ENCODE data around the gene PIK3C2G.

GRCh38 chr12:18373181-18373580, 111.9 kb downstream of the PIK3C2G start:
- TF ChIP-seq EZH2phosphoT487 (IDR thresholded peaks at IDR 0.05) = no peak
- TF ChIP-seq, protein P1, sequence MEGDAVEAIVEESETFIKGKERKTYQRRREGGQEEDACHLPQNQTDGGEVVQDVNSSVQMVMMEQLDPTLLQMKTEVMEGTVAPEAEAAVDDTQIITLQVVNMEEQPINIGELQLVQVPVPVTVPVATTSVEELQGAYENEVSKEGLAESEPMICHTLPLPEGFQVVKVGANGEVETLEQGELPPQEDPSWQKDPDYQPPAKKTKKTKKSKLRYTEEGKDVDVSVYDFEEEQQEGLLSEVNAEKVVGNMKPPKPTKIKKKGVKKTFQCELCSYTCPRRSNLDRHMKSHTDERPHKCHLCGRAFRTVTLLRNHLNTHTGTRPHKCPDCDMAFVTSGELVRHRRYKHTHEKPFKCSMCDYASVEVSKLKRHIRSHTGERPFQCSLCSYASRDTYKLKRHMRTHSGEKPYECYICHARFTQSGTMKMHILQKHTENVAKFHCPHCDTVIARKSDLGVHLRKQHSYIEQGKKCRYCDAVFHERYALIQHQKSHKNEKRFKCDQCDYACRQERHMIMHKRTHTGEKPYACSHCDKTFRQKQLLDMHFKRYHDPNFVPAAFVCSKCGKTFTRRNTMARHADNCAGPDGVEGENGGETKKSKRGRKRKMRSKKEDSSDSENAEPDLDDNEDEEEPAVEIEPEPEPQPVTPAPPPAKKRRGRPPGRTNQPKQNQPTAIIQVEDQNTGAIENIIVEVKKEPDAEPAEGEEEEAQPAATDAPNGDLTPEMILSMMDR (IDR thresholded peaks at IDR 0.05) = no peak
